Natural killer cell treated with Interleukin-12 subunit alpha and Interleukin-12 subunit beta and Interleukin-15 and Interleukin-18, amount 100 ng/mL, for 72 hours (primary cell): Measurements from ENCODE around the gene POU2F2. TPM values are rescaled to one million over a fixed set of nuclear protein-coding genes. Genes with fewer than 3 reads are reported as not detected.
A peak's percentile ranks its signal among the peaks of the same experiment; 100 is the strongest.

ENCODE experiments used
- ATAC-seq, 2 donors: fragments of 150-1000 bp; cut with Tn5 transposase in 1 of 2; sonication (Bioruptor Pico), chemical (Tn5 transposase) in 1 of 2; 2 replicates each; pipeline ENCODE4 v1.10.0; 2021
- DNase-seq: peaks from one replicate; pipeline ENCODE4 v3.0.0; 2022; ENCODE audit warnings: low spot score
- H3K27ac Mint-ChIP-seq, 2 donors: 1 replicate in 1 of 2; 2 replicates in 1 of 2; pipeline ENCODE4 v1.8.0; 2022; ENCODE audit warnings: mixed read lengths in 2 of 2, mild to moderate bottlenecking in 1 of 2, moderate library complexity in 1 of 2
- H3K27me3 Mint-ChIP-seq, 2 donors: 1 replicate in 1 of 2; 2 replicates in 1 of 2; pipeline ENCODE4 v1.8.0; 2022; ENCODE audit warnings: mixed read lengths in 2 of 2
- H3K36me3 Mint-ChIP-seq: one replicate; pipeline ENCODE4 v1.8.0; 2022; ENCODE audit warnings: mixed read lengths
- H3K4me1 Mint-ChIP-seq, 2 donors: 1 replicate in 1 of 2; 2 replicates in 1 of 2; pipeline ENCODE4 v1.8.0; 2022; ENCODE audit warnings: low read depth in 2 of 2, mixed read lengths in 2 of 2, mild to moderate bottlenecking in 1 of 2
- H3K4me3 Mint-ChIP-seq: one replicate; pipeline ENCODE4 v1.8.0; 2022; ENCODE audit warnings: mixed read lengths
- H3K9me3 Mint-ChIP-seq: 2 replicates; pipeline ENCODE4 v1.8.0; 2022; ENCODE audit warnings: mixed read lengths
- total RNA-seq, 2 donors: library from RNA; stranded (reverse); gene quantifications; one replicate each; pipeline ENCODE4 v1.2.3, GENCODE V29; 2022

POU2F2 gene
- total RNA-seq, 2 donors from 2014 or later = 21.6 to 30.5 TPM

DNA sequence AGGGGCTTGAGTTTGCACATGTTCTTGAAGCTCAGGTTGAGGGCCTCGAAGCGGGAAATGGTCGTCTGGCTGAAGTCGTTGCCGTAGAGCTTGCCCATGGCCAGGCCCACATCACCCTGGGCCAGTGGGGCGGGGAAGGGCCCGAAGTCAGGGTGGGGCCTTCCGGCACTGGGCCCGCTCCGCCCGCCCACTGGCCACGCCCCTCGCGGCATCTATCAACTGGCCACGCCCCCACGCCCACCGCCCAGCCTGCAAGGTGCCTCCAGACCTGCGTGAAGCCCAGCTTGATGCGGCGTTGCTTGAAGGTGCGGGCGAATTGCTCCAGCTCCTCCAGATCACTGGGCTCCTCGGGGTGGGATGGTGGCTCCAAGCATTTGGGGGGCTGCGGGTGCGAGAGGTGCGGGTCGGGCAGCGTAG, 36.4 kb downstream of the POU2F2 start:
- no peak overlapping the region for H3K27ac Mint-ChIP-seq
- H3K9me3 Mint-ChIP-seq = no peaks in the 10 kb centered on the region
- DNase-seq = no peak
- H3K36me3 Mint-ChIP-seq = peaks cover 6% of the 10 kb centered on the region
- H3K4me1 Mint-ChIP-seq = peaks cover 4 to 7% of the 10 kb centered on the region in 2 donors
- no peaks in the 10 kb centered on the region for H3K27me3 Mint-ChIP-seq
- H3K4me3 Mint-ChIP-seq = no peak overlapping the region
- ATAC-seq = no peak

GRCh38 chr19:42095142-42095813, 37.0 kb downstream of the POU2F2 start:
- no peaks in the 10 kb centered on the region for H3K9me3 Mint-ChIP-seq
- no peak overlapping the region for H3K4me3 Mint-ChIP-seq
- H3K27ac Mint-ChIP-seq = no peak overlapping the region
- peak; percentile 37 for DNase-seq
- H3K27me3 Mint-ChIP-seq = no peaks in the 10 kb centered on the region
- ATAC-seq = no peak
- H3K4me1 Mint-ChIP-seq = peaks cover 8 to 10% of the 10 kb centered on the region in 2 donors
- peaks cover 6% of the 10 kb centered on the region for H3K36me3 Mint-ChIP-seq

- Mint-ChIP-seq H3K27ac (no peak overlapping the region), H3K4me1 (peaks cover 8 to 12% of the 10 kb centered on the region in 2 donors), H3K9me3 (no peaks in the 10 kb centered on the region), H3K36me3 (peaks cover 6% of the 10 kb centered on the region), H3K27me3 (no peaks in the 10 kb centered on the region), H3K4me3 (no peak overlapping the region)
- no peak for ATAC-seq
- no peak for DNase-seq
Observed at GRCh38 chr19:42093926-42094325, 38.3 kb downstream of the POU2F2 start.

GRCh38 chr19:42093505-42093904, 38.7 kb downstream of the POU2F2 start:
- no peak for ATAC-seq
- no peak for DNase-seq
- H3K27me3 Mint-ChIP-seq = no peaks in the 10 kb centered on the region
- H3K4me3 Mint-ChIP-seq = no peak overlapping the region
- H3K4me1 Mint-ChIP-seq = peaks cover 8 to 15% of the 10 kb centered on the region in 2 donors
- no peaks in the 10 kb centered on the region for H3K9me3 Mint-ChIP-seq
- peaks cover 6% of the 10 kb centered on the region for H3K36me3 Mint-ChIP-seq
- no peak overlapping the region for H3K27ac Mint-ChIP-seq

- H3K27ac Mint-ChIP-seq = no peak overlapping the region
- no peak overlapping the region for H3K4me3 Mint-ChIP-seq
Observed at GRCh38 chr19:42092350-42092749, 39.9 kb downstream of the POU2F2 start.

GRCh38 chr19:42091742-42092141, 40.5 kb downstream of the POU2F2 start:
- DNase-seq (no peak), ATAC-seq (no peak)
- H3K27ac Mint-ChIP-seq = no peak overlapping the region
- peaks cover 6% of the 10 kb centered on the region for H3K36me3 Mint-ChIP-seq
- no peaks in the 10 kb centered on the region for H3K9me3 Mint-ChIP-seq
- no peak overlapping the region for H3K4me3 Mint-ChIP-seq
- no peaks in the 10 kb centered on the region for H3K27me3 Mint-ChIP-seq
- peaks cover 8 to 16% of the 10 kb centered on the region in 2 donors for H3K4me1 Mint-ChIP-seq

More at GRCh38 chr19:42092350-42092749, 39.9 kb downstream of the POU2F2 start:
- ATAC-seq = peak in 1 of 2 donors; percentile 49
- Mint-ChIP-seq H3K36me3 (peaks cover 6% of the 10 kb centered on the region), H3K27me3 (no peaks in the 10 kb centered on the region), H3K9me3 (no peaks in the 10 kb centered on the region), H3K4me1 (peaks cover 8 to 16% of the 10 kb centered on the region in 2 donors)
- no peak for DNase-seq

DNA sequence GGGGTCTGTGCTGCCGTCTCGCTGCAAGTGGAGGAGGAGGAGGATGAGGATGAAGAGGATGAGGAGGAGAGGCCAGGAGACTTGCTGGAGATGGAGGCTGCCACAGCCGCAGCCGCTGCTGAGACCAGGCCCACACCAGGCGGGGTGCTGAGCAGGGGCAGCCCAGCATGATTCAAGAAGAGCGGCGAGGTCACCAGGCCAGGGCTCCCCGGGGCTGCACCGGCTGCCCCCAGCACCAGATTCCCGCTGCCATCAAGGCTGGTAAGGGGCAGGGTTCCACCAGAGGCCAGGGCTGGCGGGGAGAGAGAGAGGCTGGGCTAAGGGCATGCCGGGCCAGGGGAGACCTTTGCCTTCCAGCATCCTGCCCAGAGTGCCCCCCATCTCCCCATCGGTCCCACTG, 40.9 kb downstream of the POU2F2 start:
- ATAC-seq (peak in 1 of 2 donors; percentile 50), DNase-seq (no peak)
- H3K4me3 Mint-ChIP-seq = peak overlapping the region; percentile 39
- H3K4me1 Mint-ChIP-seq = peaks cover 8 to 16% of the 10 kb centered on the region in 2 donors
- H3K27ac Mint-ChIP-seq = peak overlapping the region; percentile 60 to 77
- no peaks in the 10 kb centered on the region for H3K9me3 Mint-ChIP-seq
- H3K36me3 Mint-ChIP-seq = peaks cover 6% of the 10 kb centered on the region
- no peaks in the 10 kb centered on the region for H3K27me3 Mint-ChIP-seq

DNA sequence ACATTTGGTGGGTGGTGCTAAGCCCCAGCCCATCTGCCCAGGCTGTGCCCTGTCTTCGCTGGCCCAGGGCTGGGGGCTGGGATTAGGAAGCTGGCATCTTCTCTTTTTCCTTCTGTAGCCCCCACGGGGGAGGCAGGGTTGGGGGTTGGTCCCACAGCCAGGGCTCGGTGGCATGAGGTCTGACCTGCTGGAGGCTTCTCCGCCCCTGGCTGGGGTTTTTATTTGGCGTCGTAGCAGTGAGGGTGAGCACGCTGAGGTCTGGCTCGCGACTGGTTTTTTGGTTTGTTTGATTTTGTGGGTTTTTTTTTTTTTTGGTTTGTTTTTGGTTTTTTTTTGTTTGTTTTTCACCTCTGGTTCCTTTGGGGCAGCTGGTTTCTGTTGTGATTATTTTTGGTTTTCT, 41.6 kb downstream of the POU2F2 start:
- no peak for DNase-seq
- peak overlapping the region; percentile 60 to 77 for H3K27ac Mint-ChIP-seq
- no peaks in the 10 kb centered on the region for H3K27me3 Mint-ChIP-seq
- H3K4me3 Mint-ChIP-seq = peak overlapping the region; percentile 39
- peaks cover 8 to 16% of the 10 kb centered on the region in 2 donors for H3K4me1 Mint-ChIP-seq
- H3K9me3 Mint-ChIP-seq = no peaks in the 10 kb centered on the region
- H3K36me3 Mint-ChIP-seq = peaks cover 6% of the 10 kb centered on the region
- no peak for ATAC-seq

- H3K9me3 Mint-ChIP-seq = no peaks in the 10 kb centered on the region
- peaks cover 8 to 16% of the 10 kb centered on the region in 2 donors for H3K4me1 Mint-ChIP-seq
- peaks cover 6% of the 10 kb centered on the region for H3K36me3 Mint-ChIP-seq
- H3K27me3 Mint-ChIP-seq = no peaks in the 10 kb centered on the region
- DNase-seq (no peak), ATAC-seq (no peak)
- H3K27ac Mint-ChIP-seq = no peak overlapping the region
- H3K4me3 Mint-ChIP-seq = no peak overlapping the region
Observed at GRCh38 chr19:42089772-42090171, 42.5 kb downstream of the POU2F2 start.

DNA sequence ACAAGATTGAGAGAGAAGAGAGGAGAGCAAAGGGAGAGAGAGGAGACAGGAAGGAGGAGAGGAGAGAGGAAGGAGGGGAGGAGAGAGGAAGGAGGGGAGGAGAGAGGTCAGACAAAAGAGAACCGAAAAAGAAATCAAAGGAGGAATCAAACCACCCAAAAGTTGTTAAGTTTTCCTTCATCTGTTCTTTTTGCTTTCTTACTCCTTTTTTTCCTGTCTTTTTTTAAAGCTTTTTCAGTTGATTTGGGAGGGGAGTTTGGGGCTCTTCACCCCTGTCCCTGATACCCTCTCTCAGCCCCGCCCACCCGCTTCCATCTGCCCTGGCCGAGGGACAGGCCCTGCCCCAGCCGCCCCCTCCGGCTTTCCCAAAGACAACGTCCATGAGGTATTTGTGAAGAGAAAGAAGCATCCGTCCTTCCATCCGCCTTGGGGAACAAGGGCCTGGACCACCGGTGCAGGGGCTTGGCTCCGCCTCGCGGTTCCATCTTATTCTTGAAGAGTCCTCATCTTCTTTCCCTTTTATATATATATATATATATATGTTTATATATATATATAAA, 43.0 kb downstream of the POU2F2 start:
- no peak overlapping the region for H3K4me3 Mint-ChIP-seq
- H3K36me3 Mint-ChIP-seq = peaks cover 2% of the 10 kb centered on the region
- H3K4me1 Mint-ChIP-seq = peaks cover 8 to 16% of the 10 kb centered on the region in 2 donors
- no peaks in the 10 kb centered on the region for H3K9me3 Mint-ChIP-seq
- no peaks in the 10 kb centered on the region for H3K27me3 Mint-ChIP-seq
- ATAC-seq (no peak), DNase-seq (no peak)
- no peak overlapping the region for H3K27ac Mint-ChIP-seq

DNA sequence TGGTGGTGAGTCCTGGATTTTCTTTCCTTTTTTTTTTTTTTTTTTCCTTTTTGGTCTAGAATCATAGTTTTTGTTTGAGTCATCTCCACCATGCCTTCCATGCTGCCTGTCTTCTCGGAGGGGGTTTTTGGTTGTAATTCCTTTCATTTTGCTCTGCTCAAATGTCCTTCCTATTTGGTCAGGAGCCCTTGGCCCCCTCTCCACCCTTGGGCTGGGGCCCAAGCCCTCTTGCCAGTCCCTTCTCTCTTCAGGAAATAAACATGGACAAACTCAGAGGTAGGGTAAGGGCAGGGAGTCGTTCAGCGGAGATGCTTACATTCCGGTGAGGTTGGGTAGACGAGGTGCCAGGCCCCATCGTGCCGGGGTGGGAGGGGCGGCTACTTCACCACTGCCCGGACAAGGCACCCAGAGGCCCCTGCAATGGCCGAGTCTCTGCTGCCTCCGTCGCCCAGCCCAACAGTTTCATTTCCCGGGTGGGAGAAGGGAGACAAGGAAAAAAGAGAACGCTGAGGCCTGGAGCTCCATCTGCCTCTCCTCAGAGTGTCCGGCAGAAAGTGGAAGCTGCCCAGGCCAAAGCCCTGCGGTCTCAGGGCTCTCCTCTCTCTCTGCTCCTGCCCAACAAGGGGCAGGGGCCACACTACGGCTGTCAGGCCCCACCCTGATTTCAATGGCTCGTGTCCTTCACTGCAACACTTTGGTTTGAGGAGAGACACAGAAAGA, 43.6 kb downstream of the POU2F2 start:
- DNase-seq (no peak), ATAC-seq (no peak)
- Mint-ChIP-seq H3K9me3 (no peaks in the 10 kb centered on the region), H3K4me3 (no peak overlapping the region), H3K4me1 (peaks cover 8 to 20% of the 10 kb centered on the region in 2 donors), H3K36me3 (no peaks in the 10 kb centered on the region), H3K27me3 (no peaks in the 10 kb centered on the region), H3K27ac (no peak overlapping the region)

GRCh38 chr19:42086770-42087550, 45.3 kb downstream of the POU2F2 start:
- Mint-ChIP-seq H3K27me3 (no peaks in the 10 kb centered on the region), H3K9me3 (no peaks in the 10 kb centered on the region), H3K36me3 (no peaks in the 10 kb centered on the region), H3K4me1 (peaks cover 8 to 17% of the 10 kb centered on the region in 2 donors), H3K4me3 (no peak overlapping the region), H3K27ac (no peak overlapping the region)
- ATAC-seq (no peak), DNase-seq (peak; percentile 1)

DNA sequence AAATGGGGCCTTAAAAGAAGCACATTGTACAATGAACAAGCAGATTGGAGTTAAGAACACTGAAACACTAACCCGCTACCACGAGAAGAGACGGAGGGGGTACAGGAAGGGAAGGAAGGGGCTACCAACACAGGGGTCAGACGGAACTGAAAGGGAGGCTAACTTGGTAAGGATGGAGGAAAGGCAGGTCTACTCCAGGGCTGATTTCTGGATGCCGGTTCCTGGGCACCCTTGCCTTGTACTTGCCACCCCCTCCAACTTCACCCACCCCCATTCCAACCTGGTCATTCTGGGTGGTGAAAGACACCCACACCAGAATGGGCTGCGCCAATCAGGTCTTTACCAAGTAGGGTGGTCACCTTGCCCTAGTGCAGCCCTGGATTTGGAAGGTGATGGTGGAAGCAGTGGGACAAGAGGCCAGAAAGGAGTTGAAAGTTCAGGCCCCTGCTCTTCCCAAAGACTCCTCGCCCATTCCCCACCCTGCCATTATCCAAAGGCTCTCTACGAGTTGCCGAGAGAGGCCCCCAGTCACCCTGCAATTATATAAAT, 46.0 kb downstream of the POU2F2 start:
- DNase-seq (peak; percentile 35), ATAC-seq (no peak)
- Mint-ChIP-seq H3K4me3 (no peak overlapping the region), H3K4me1 (peaks cover 8 to 23% of the 10 kb centered on the region in 2 donors), H3K27ac (no peak overlapping the region), H3K36me3 (no peaks in the 10 kb centered on the region), H3K27me3 (no peaks in the 10 kb centered on the region), H3K9me3 (no peaks in the 10 kb centered on the region)
